PC-9 (cell line): Measurements from ENCODE around the gene GALNT13. TPM values are rescaled to one million over a fixed set of nuclear protein-coding genes. Genes with fewer than 3 reads are reported as not detected.

Experiments
- BruUV-seq: library from RNA; stranded (reverse); fragments of 400-500 nt; replicated peaks from 2 replicates; lab custom pipeline; 2021; lab: Mats Ljungman, UMichigan
- CTCF ChIA-PET: fragments of 300-600 bp; sonication (Branson Sonifier 250); formaldehyde crosslinking; loops from one replicate; lab custom pipeline; 2022; ENCODE audit warnings: antibody characterized with exemption; lab: Charles Lee
- POLR2A ChIA-PET: fragments of 300-600 bp; sonication (Branson Sonifier 250); formaldehyde crosslinking; loops from one replicate; lab custom pipeline; 2022; ENCODE audit warnings: antibody characterized with exemption; ENCODE audit not compliant: unreplicated experiment; lab: Charles Lee
- DNase-seq, 2 experiments: peaks; one replicate each; pipeline versions ENCODE4 v3.0.0 to v3.0.0-alpha.2; 2015 to 2022; ENCODE audit warnings: mixed read lengths in 1 of 2
- H2AFZ ChIP-seq: fragments of 200-600 bp; sonication (generic); 2 replicates; pipeline ENCODE4 v1.8.1; 2017; ENCODE audit warnings: antibody characterized with exemption
- H3F3A ChIP-seq: fragments of 200-600 bp; sonication (generic); 2 replicates; pipeline ENCODE4 v1.8.1; 2017; ENCODE audit warnings: antibody characterized with exemption, mild to moderate bottlenecking, low read depth; ENCODE audit not compliant: insufficient read depth
- H3K27ac ChIP-seq: fragments of 200-600 bp; sonication (generic); 2 replicates; pipeline ENCODE4 v1.6.1; 2016; ENCODE audit warnings: mixed run types
- H3K27me3 ChIP-seq: fragments of 200-600 bp; sonication (generic); 2 replicates; pipeline ENCODE4 v1.6.1; 2016; ENCODE audit warnings: low read depth, mixed run types; ENCODE audit not compliant: insufficient read depth
- H3K36me3 ChIP-seq: fragments of 200-600 bp; sonication (generic); 2 replicates; pipeline ENCODE4 v1.6.1; 2016; ENCODE audit warnings: low read depth, mixed run types
- H3K4me1 ChIP-seq: fragments of 200-600 bp; sonication (generic); replicated peaks from 2 replicates; pipeline ENCODE4 v1.6.1; 2016; ENCODE audit warnings: mixed run types; ENCODE audit not compliant: insufficient read depth
- H3K4me2 ChIP-seq: fragments of 200-600 bp; sonication (generic); 2 replicates; pipeline ENCODE4 v1.6.1; 2017; ENCODE audit warnings: mixed run types
- H3K4me3 ChIP-seq: fragments of 200-600 bp; sonication (generic); 2 replicates; pipeline ENCODE4 v1.6.1; 2016; ENCODE audit warnings: mixed run types
- H3K79me2 ChIP-seq: fragments of 200-600 bp; sonication (generic); 2 replicates; pipeline ENCODE4 v1.6.1; 2017; ENCODE audit warnings: low read depth, mixed run types
- H3K9me2 ChIP-seq: fragments of 200-600 bp; sonication (generic); 2 replicates; pipeline ENCODE4 v1.8.1; 2017; ENCODE audit warnings: mild to moderate bottlenecking; ENCODE audit not compliant: insufficient read depth
- H3K9me3 ChIP-seq: fragments of 200-600 bp; sonication (generic); 2 replicates; pipeline ENCODE4 v1.8.1; 2016; ENCODE audit warnings: low read depth; ENCODE audit not compliant: insufficient read depth
- H4K20me1 ChIP-seq: fragments of 200-600 bp; sonication (generic); 2 replicates; pipeline ENCODE4 v1.8.1; 2017; ENCODE audit not compliant: insufficient read depth
- CTCF ChIP-seq: fragments of 200-600 bp; sonication (generic); conservative IDR thresholded peaks from 2 replicates; pipeline ENCODE4 v1.6.1; 2017; ENCODE audit warnings: mixed run types, antibody characterized with exemption, mild to moderate bottlenecking, moderate library complexity
- EZH2 ChIP-seq: fragments of 200-600 bp; sonication (generic); IDR thresholded peaks from 2 replicates; pipeline ENCODE4 v1.8.0; 2017; ENCODE audit warnings: antibody characterized with exemption, low read depth
- intact Hi-C: fragments of 100-400 bp; cut with micrococcal nuclease; formaldehyde crosslinking; loops from one replicate; pipeline ENCODE4 v1.10.0; 2022; ENCODE audit not compliant: unreplicated experiment
- total RNA-seq: library from RNA; stranded (reverse); gene quantifications from 2 replicates; pipeline ENCODE4 v1.2.3, GENCODE V29; 2021

Gene GALNT13
- total RNA-seq, 1 experiment from 2014 or later = 3.6 TPM

- Histone ChIP-seq H3K9me2 (no peaks in the 10 kb centered on the region), H3K4me3 (no peak overlapping the region), H2AFZ (no peak overlapping the region), H3K79me2 (no peaks in the 10 kb centered on the region), H3K9me3 (no peaks in the 10 kb centered on the region), H3K27me3 (no peaks in the 10 kb centered on the region), H3K27ac (no peak overlapping the region), H4K20me1 (no peaks in the 10 kb centered on the region), H3K4me2 (no peak overlapping the region), H3K36me3 (no peaks in the 10 kb centered on the region), H3F3A (no peaks in the 10 kb centered on the region), H3K4me1 (no peaks in the 10 kb centered on the region)
- ChIA-PET POLR2A (no interaction called here), CTCF (no interaction called here)
- BruUV-seq = no TSS peak
- DNase-seq = no peak
- intact Hi-C loops = no loop called here
- TF ChIP-seq CTCF = no peak
- TF ChIP-seq EZH2 = no peak
Observed at GRCh38 chr2:154170400-154170799, 298.7 kb downstream of the GALNT13 start.

GRCh38 chr2:154173164-154173563 lies 301.4 kb downstream of the GALNT13 start:
- TF ChIP-seq CTCF (no peak), EZH2 (no peak)
- CTCF ChIA-PET = no interaction called here

GRCh38 chr2:154173919-154174318 lies 302.2 kb downstream of the GALNT13 start:
- H4K20me1 ChIP-seq = no peaks in the 10 kb centered on the region

More at GRCh38 chr2:154173164-154173563, 301.4 kb downstream of the GALNT13 start:
- no peak overlapping the region for H3K27ac ChIP-seq
- H3K27me3 ChIP-seq = no peaks in the 10 kb centered on the region
- no peak overlapping the region for H3K4me2 ChIP-seq
- no peaks in the 10 kb centered on the region for H3K79me2 ChIP-seq
- BruUV-seq = no TSS peak
- no peak overlapping the region for H3K4me3 ChIP-seq
- H3F3A ChIP-seq = no peaks in the 10 kb centered on the region
- H3K4me1 ChIP-seq = no peaks in the 10 kb centered on the region
- intact Hi-C loops = no loop called here
- no peaks in the 10 kb centered on the region for H4K20me1 ChIP-seq
- no peaks in the 10 kb centered on the region for H3K9me3 ChIP-seq
- no peaks in the 10 kb centered on the region for H3K36me3 ChIP-seq
- H2AFZ ChIP-seq = no peak overlapping the region
- no peak for DNase-seq
- POLR2A ChIA-PET = no interaction called here
- H3K9me2 ChIP-seq = no peaks in the 10 kb centered on the region

More at GRCh38 chr2:154173919-154174318, 302.2 kb downstream of the GALNT13 start:
- ChIA-PET CTCF (no interaction called here), POLR2A (no interaction called here)
- H3K27me3 ChIP-seq = no peaks in the 10 kb centered on the region
- no peak overlapping the region for H3K4me2 ChIP-seq
- no TSS peak for BruUV-seq
- H3F3A ChIP-seq = no peaks in the 10 kb centered on the region
- H3K4me1 ChIP-seq = no peaks in the 10 kb centered on the region
- TF ChIP-seq EZH2 (no peak), CTCF (no peak)
- H3K27ac ChIP-seq = no peak overlapping the region
- no peak overlapping the region for H2AFZ ChIP-seq
- no peaks in the 10 kb centered on the region for H3K36me3 ChIP-seq
- H3K9me3 ChIP-seq = no peaks in the 10 kb centered on the region
- intact Hi-C loops = no loop called here
- H3K79me2 ChIP-seq = no peaks in the 10 kb centered on the region
- no peak overlapping the region for H3K4me3 ChIP-seq
- DNase-seq = no peak
- no peaks in the 10 kb centered on the region for H3K9me2 ChIP-seq
